A549 (cell line): ENCODE data around the gene MAP3K9. TPM values are rescaled to one million over a fixed set of nuclear protein-coding genes. Genes with fewer than 3 reads are reported as not detected.

ENCODE experiments used
- ATAC-seq, 2 experiments: fragments of 200-7000 bp in 1 of 2; fragments of >200 bp in 1 of 2; cut with Nextera tagmentation in 1 of 2; cut with Tn5 transposase in 1 of 2; 3 replicates each; pipeline versions ENCODE4 v1.8.0 to v1.9.1; 2018 to 2020; ENCODE audit warnings: mild to moderate bottlenecking in 1 of 2, moderate library complexity in 1 of 2
- CTCF ChIA-PET: fragments of 300-600 bp; sonication (Branson Sonifier 250); formaldehyde crosslinking; extraction: SDS; loops from one replicate; lab custom pipeline; 2021; ENCODE audit warnings: antibody characterized with exemption, inconsistent platforms; lab: Yijun Ruan, JAX
- POLR2A ChIA-PET: fragments of 350-600 bp; formaldehyde crosslinking; extraction: SDS; loops from one replicate; lab custom pipeline; 2021; ENCODE audit warnings: antibody characterized with exemption, inconsistent platforms; lab: Yijun Ruan, JAX
- DNase-seq, 2 experiments: peaks; one replicate each; pipeline versions ENCODE4 v3.0.0 to v3.0.0-alpha.2; 2011 to 2016; ENCODE audit warnings: low read depth in 1 of 2, low spot score in 1 of 2
- FAIRE-seq: peaks from 2 replicates; lab custom pipeline; 2011; peaks lifted over from hg19 to GRCh38; lab: Jason Lieb, UNC
- H3K27ac ChIP-seq, 2 experiments: fragments of >200 bp; sonication (Bioruptor Twin); formaldehyde crosslinking; 3 replicates each; pipeline ENCODE4 v1.5.1; 2016 to 2017
- H3K4me1 ChIP-seq: fragments of >200 bp; sonication (Bioruptor Twin); formaldehyde crosslinking; 3 replicates; pipeline ENCODE4 v1.6.1; 2016
- H3K4me2 ChIP-seq: fragments of >200 bp; sonication (Bioruptor Twin); formaldehyde crosslinking; 3 replicates; pipeline ENCODE4 v1.6.1; 2016
- H3K4me3 ChIP-seq: fragments of >200 bp; sonication (Bioruptor Twin); formaldehyde crosslinking; 3 replicates; pipeline ENCODE4 v1.5.1; 2016
- H3K9me3 ChIP-seq: fragments of >200 bp; sonication (Bioruptor Twin); formaldehyde crosslinking; 3 replicates; pipeline ENCODE4 v1.6.1; 2016
- BHLHE40 ChIP-seq: IDR thresholded peaks from 2 replicates; pipeline ENCODE4 v1.6.1; 2012; ENCODE audit warnings: low read depth, low read length, inconsistent platforms
- CBX8 ChIP-seq: fragments of 200-600 bp; sonication (generic); IDR thresholded peaks from 2 replicates; pipeline ENCODE4 v1.6.1; 2016
- EHF ChIP-seq: fragments of 250-450 bp; sonication (Bioruptor Pico); IDR thresholded peaks from 2 replicates; pipeline ENCODE4 v1.5.0; 2020; ENCODE audit warnings: mild to moderate bottlenecking
- ESRRA ChIP-seq: fragments of 150-350 bp; IDR thresholded peaks from 2 replicates; pipeline ENCODE4 v1.6.1; 2014; ENCODE audit warnings: mild to moderate bottlenecking, low read length, borderline replicate concordance
- GATA3 ChIP-seq: IDR thresholded peaks from 2 replicates; pipeline ENCODE4 v1.6.1; 2012; ENCODE audit warnings: borderline replicate concordance
- HDAC2 ChIP-seq: fragments of 200-600 bp; sonication (generic); IDR thresholded peaks from 2 replicates; pipeline ENCODE4 v1.6.1; 2016
- HOXA7 ChIP-seq: fragments of 250-450 bp; sonication (Bioruptor Pico); IDR thresholded peaks from 2 replicates; pipeline ENCODE4 v1.5.0; 2020; ENCODE audit warnings: mild to moderate bottlenecking, moderate library complexity
- KDM1A ChIP-seq: fragments of 200-600 bp; sonication (generic); IDR thresholded peaks from 2 replicates; pipeline ENCODE4 v1.6.1; 2016; ENCODE audit warnings: low read depth, mild to moderate bottlenecking
- MAFK ChIP-seq: fragments of 450-650 bp; IDR thresholded peaks from 2 replicates; pipeline ENCODE4 v1.6.1; 2014; ENCODE audit not compliant: partially characterized antibody
- PHF8 ChIP-seq: fragments of 200-600 bp; sonication (generic); IDR thresholded peaks from 2 replicates; pipeline ENCODE4 v1.6.1; 2016; ENCODE audit warnings: low read depth, mild to moderate bottlenecking, antibody characterized with exemption, moderate library complexity, borderline replicate concordance
- TFCP2L1 ChIP-seq: fragments of 250-450 bp; sonication (Bioruptor Pico); IDR thresholded peaks from 2 replicates; pipeline ENCODE4 v1.5.0; 2021; ENCODE audit warnings: mild to moderate bottlenecking
- ZSCAN20 ChIP-seq: fragments of 250-450 bp; sonication (Bioruptor Pico); IDR thresholded peaks from 2 replicates; pipeline ENCODE4 v1.8.0; 2022; ENCODE audit warnings: mild to moderate bottlenecking, moderate library complexity
- WGBS: methylation state at CpG from one replicate; pipeline ENCODE4 v1.1.6; 2017; ENCODE audit errors: missing lambda C conversion rate; 5-methylcytosine and 5-hydroxymethylcytosine counted together
- polyA plus RNA-seq, 4 experiments: library from polyadenylated mRNA; depleted of rRNA in 3 of 4; stranded (reverse); fragments of >200 nt; fragmentation: RNase III in 1 of 4; extraction: RNeasy Plus Mini Kit Qiagen cat#74134 plus additional on column Dnase treatment in 1 of 4; gene quantifications; 2 replicates in 3 of 4; 3 replicates in 1 of 4; pipeline ENCODE4 v1.2.3, GENCODE V29; 2011 to 2017
- TF ChIP-seq, protein P1 (sequence below): fragments of >200 bp; sonication (Bioruptor Twin); formaldehyde crosslinking; IDR thresholded peaks from 3 replicates; pipeline ENCODE4 v1.6.1; 2016
- TF ChIP-seq, protein P2 (sequence below): fragments of 150-350 bp; IDR thresholded peaks from 2 replicates; pipeline ENCODE4 v1.6.1; 2014; ENCODE audit warnings: low read depth, mild to moderate bottlenecking, low read length
- TF ChIP-seq, protein P3 (sequence below): IDR thresholded peaks from 2 replicates; pipeline ENCODE4 v1.6.1; 2012
- TF ChIP-seq, protein P4 (sequence below): fragments of 200-600 bp; sonication (generic); IDR thresholded peaks from 2 replicates; pipeline ENCODE4 v1.6.1; 2016; ENCODE audit warnings: antibody characterized with exemption, mild to moderate bottlenecking, moderate library complexity
- TF ChIP-seq, protein P5 (sequence below): IDR thresholded peaks from 2 replicates; pipeline ENCODE4 v1.6.1; 2012
- TF ChIP-seq, protein P6 (sequence below): fragments of 250-450 bp; sonication (Bioruptor Pico); IDR thresholded peaks from 2 replicates; pipeline ENCODE4 v1.5.0; 2020; ENCODE audit warnings: low read depth, mild to moderate bottlenecking, moderate library complexity
- TF ChIP-seq, protein P7 (sequence below): fragments of 450-650 bp; IDR thresholded peaks from 2 replicates; pipeline ENCODE4 v1.6.1; 2014; ENCODE audit warnings: antibody characterized with exemption

The MAP3K9 gene
- polyA plus RNA-seq, 2 of the 4 experiments (the other 2 are of a cell fraction), result 5.3 to 8.5 TPM

DNA sequence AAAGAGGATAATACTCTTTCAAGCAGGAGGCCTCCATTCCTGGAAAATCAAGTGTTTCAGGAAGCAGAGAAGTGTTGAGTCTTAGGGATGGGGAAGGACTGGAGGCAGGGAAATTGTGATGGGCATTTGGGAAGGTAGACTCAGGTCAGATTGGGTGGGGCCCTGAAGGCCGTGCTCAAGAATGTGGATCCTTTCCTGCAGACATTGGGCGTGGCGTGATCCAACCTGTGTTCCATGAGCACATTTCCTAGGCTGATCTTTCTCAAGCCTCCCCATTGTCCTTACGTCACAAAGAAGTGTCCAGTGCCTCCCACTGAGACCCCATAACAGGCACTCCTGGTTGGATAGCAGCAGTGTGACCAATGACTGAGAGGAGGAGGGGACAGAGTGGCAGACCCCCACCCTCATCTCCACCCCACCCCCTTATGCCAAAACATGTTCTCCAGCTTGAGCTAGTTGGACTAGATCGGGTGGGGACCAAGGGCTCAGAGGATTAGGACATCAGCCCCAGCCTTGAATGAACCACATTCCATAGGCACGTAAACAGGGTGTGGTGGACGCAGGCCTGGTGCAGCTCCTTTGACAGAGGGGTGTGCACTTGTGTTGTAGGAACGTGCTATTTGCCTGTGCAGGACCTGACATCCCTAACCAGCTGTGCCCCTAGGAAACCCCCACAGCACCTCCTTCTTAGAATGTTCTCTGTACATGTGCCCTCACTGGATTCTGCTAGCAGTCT is 90.8 kb downstream of the MAP3K9 start:
- Histone ChIP-seq H3K4me1 (peaks cover 52% of the 10 kb centered on the region), H3K27ac (peak overlapping the region; percentile 23 to 45; a peak in 2 of 6 replicates), H3K9me3 (no peaks in the 10 kb centered on the region), H3K4me3 (no peak overlapping the region), H3K4me2 (peak overlapping the region; percentile 40; the same call in 1 of the 3 replicates)
- ChIA-PET POLR2A (no interaction called here), CTCF (interaction anchor here (0.6 to 1.3 kb wide), 4 partner anchors 10 to 99 kb away, joined by 3 to 4 read pairs (median 3); no protein-coding TSS in a partner anchor)
- FAIRE-seq, result peak; percentile 46
- WGBS, result 62% methylated on average over 8 of the region's 8 CpGs
- peak in 1 of 2 experiments; percentile 24; a peak in 2 of 6 replicates for ATAC-seq
- TF ChIP-seq, protein P1, sequence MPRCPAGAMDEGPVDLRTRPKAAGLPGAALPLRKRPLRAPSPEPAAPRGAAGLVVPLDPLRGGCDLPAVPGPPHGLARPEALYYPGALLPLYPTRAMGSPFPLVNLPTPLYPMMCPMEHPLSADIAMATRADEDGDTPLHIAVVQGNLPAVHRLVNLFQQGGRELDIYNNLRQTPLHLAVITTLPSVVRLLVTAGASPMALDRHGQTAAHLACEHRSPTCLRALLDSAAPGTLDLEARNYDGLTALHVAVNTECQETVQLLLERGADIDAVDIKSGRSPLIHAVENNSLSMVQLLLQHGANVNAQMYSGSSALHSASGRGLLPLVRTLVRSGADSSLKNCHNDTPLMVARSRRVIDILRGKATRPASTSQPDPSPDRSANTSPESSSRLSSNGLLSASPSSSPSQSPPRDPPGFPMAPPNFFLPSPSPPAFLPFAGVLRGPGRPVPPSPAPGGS, result no peak
- no peak for TF ChIP-seq CBX8
- no peak for TF ChIP-seq TFCP2L1 (CRISPR knock-in tag)
- no peak for TF ChIP-seq KDM1A
- no peak for TF ChIP-seq GATA3
- no peak for TF ChIP-seq BHLHE40
- TF ChIP-seq EHF, result no peak
- TF ChIP-seq, protein P2, sequence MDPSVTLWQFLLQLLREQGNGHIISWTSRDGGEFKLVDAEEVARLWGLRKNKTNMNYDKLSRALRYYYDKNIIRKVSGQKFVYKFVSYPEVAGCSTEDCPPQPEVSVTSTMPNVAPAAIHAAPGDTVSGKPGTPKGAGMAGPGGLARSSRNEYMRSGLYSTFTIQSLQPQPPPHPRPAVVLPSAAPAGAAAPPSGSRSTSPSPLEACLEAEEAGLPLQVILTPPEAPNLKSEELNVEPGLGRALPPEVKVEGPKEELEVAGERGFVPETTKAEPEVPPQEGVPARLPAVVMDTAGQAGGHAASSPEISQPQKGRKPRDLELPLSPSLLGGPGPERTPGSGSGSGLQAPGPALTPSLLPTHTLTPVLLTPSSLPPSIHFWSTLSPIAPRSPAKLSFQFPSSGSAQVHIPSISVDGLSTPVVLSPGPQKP, result no peak
- TF ChIP-seq, protein P3, sequence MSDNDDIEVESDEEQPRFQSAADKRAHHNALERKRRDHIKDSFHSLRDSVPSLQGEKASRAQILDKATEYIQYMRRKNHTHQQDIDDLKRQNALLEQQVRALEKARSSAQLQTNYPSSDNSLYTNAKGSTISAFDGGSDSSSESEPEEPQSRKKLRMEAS, result no peak
- TF ChIP-seq, protein P4, sequence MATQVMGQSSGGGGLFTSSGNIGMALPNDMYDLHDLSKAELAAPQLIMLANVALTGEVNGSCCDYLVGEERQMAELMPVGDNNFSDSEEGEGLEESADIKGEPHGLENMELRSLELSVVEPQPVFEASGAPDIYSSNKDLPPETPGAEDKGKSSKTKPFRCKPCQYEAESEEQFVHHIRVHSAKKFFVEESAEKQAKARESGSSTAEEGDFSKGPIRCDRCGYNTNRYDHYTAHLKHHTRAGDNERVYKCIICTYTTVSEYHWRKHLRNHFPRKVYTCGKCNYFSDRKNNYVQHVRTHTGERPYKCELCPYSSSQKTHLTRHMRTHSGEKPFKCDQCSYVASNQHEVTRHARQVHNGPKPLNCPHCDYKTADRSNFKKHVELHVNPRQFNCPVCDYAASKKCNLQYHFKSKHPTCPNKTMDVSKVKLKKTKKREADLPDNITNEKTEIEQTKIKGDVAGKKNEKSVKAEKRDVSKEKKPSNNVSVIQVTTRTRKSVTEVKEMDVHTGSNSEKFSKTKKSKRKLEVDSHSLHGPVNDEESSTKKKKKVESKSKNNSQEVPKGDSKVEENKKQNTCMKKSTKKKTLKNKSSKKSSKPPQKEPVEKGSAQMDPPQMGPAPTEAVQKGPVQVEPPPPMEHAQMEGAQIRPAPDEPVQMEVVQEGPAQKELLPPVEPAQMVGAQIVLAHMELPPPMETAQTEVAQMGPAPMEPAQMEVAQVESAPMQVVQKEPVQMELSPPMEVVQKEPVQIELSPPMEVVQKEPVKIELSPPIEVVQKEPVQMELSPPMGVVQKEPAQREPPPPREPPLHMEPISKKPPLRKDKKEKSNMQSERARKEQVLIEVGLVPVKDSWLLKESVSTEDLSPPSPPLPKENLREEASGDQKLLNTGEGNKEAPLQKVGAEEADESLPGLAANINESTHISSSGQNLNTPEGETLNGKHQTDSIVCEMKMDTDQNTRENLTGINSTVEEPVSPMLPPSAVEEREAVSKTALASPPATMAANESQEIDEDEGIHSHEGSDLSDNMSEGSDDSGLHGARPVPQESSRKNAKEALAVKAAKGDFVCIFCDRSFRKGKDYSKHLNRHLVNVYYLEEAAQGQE, result no peak
- TF ChIP-seq, protein P5, sequence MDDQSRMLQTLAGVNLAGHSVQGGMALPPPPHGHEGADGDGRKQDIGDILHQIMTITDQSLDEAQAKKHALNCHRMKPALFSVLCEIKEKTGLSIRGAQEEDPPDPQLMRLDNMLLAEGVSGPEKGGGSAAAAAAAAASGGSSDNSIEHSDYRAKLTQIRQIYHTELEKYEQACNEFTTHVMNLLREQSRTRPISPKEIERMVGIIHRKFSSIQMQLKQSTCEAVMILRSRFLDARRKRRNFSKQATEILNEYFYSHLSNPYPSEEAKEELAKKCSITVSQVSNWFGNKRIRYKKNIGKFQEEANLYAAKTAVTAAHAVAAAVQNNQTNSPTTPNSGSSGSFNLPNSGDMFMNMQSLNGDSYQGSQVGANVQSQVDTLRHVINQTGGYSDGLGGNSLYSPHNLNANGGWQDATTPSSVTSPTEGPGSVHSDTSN, result no peak
- TF ChIP-seq HDAC2, result no peak
- no peak for TF ChIP-seq PHF8
- TF ChIP-seq, protein P6, sequence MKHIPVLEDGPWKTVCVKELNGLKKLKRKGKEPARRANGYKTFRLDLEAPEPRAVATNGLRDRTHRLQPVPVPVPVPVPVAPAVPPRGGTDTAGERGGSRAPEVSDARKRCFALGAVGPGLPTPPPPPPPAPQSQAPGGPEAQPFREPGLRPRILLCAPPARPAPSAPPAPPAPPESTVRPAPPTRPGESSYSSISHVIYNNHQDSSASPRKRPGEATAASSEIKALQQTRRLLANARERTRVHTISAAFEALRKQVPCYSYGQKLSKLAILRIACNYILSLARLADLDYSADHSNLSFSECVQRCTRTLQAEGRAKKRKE (CRISPR knock-in tag), result no peak
- TF ChIP-seq ESRRA, result no peak
- TF ChIP-seq ZSCAN20, result no peak
- TF ChIP-seq MAFK, result no peak
- TF ChIP-seq, protein P7, sequence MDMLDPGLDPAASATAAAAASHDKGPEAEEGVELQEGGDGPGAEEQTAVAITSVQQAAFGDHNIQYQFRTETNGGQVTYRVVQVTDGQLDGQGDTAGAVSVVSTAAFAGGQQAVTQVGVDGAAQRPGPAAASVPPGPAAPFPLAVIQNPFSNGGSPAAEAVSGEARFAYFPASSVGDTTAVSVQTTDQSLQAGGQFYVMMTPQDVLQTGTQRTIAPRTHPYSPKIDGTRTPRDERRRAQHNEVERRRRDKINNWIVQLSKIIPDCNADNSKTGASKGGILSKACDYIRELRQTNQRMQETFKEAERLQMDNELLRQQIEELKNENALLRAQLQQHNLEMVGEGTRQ, result no peak
- TF ChIP-seq HOXA7 (CRISPR knock-in tag), result no peak
- peak in 1 of 2 experiments; percentile 67 for DNase-seq
